ENCODE results near the gene SUMO4.

Gene SUMO4

DNA sequence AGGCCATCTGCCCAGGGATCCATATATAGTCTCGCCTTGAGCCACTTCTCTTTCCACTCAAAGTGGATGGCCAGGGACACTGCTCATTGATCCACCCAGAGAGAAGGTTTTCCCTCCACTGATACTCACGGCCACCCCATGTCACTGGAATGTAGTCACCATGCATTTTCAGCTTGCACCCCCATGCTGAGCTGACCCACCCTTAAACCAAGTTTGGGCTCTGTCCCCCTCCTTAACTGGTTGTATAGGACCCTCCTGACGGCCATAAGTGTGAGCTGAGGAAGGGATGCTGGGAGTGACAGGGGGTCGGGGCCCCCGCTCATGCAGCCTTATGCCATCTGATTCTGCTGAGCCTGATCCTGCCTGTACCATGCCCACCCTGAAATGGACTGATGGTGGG is 25.7 kb downstream of the SUMO4 start:
- Histone ChIP-seq H3K27ac (ENCODE audit: poor library complexity, severe bottlenecking) (no peak overlapping the region), H3K9me3 (ENCODE audit: severe bottlenecking) (no peaks in the 10 kb centered on the region), H3K27me3 (ENCODE audit: insufficient read depth, poor library complexity, severe bottlenecking) (no peaks in the 10 kb centered on the region), H3K4me1 (ENCODE audit: insufficient read depth, poor library complexity, severe bottlenecking) (no peaks in the 10 kb centered on the region), H3K36me3 (ENCODE audit: low read depth) (no peaks in the 10 kb centered on the region), H3K4me3 (ENCODE audit: severe bottlenecking) (no peak overlapping the region)
- DNase-seq (ENCODE audit: low spot score) (no peak), ATAC-seq (ENCODE audit: low read depth) (no peak)
- TF ChIP-seq, protein P1, sequence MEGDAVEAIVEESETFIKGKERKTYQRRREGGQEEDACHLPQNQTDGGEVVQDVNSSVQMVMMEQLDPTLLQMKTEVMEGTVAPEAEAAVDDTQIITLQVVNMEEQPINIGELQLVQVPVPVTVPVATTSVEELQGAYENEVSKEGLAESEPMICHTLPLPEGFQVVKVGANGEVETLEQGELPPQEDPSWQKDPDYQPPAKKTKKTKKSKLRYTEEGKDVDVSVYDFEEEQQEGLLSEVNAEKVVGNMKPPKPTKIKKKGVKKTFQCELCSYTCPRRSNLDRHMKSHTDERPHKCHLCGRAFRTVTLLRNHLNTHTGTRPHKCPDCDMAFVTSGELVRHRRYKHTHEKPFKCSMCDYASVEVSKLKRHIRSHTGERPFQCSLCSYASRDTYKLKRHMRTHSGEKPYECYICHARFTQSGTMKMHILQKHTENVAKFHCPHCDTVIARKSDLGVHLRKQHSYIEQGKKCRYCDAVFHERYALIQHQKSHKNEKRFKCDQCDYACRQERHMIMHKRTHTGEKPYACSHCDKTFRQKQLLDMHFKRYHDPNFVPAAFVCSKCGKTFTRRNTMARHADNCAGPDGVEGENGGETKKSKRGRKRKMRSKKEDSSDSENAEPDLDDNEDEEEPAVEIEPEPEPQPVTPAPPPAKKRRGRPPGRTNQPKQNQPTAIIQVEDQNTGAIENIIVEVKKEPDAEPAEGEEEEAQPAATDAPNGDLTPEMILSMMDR (IDR thresholded peaks at IDR 0.05; ENCODE audit: poor library complexity, severe bottlenecking), result no peak

DNA sequence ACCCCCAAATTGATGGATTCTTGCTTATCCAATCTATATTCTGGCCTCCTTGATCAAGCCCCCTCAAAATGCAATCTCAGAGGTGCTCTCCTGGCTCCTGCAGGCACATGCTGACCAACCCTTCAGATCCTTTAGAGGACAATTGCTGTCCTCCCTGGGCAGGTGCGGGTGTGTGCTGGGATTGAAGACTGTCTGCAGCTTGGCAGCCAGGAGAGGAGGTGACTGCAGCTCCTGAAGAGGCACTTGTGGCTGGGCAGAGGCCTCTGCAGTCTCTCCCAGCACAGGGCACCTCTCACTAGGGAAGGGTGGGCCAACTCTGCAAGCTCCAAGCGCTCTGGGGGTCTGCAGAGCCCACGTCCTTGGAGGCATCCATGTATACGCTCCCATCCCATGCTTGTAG is 28.5 kb downstream of the SUMO4 start:
- no peak for DNase-seq (ENCODE audit: low spot score)
- Histone ChIP-seq H3K27me3 (ENCODE audit: insufficient read depth, poor library complexity, severe bottlenecking) (no peaks in the 10 kb centered on the region), H3K9me3 (ENCODE audit: severe bottlenecking) (no peaks in the 10 kb centered on the region), H3K27ac (ENCODE audit: poor library complexity, severe bottlenecking) (no peak overlapping the region), H3K4me3 (ENCODE audit: severe bottlenecking) (no peak overlapping the region), H3K36me3 (ENCODE audit: low read depth) (no peaks in the 10 kb centered on the region), H3K4me1 (ENCODE audit: insufficient read depth, poor library complexity, severe bottlenecking) (no peaks in the 10 kb centered on the region)
- ATAC-seq (ENCODE audit: low read depth), result no peak
- TF ChIP-seq, protein P1 (IDR thresholded peaks at IDR 0.05; ENCODE audit: poor library complexity, severe bottlenecking), result no peak

DNA sequence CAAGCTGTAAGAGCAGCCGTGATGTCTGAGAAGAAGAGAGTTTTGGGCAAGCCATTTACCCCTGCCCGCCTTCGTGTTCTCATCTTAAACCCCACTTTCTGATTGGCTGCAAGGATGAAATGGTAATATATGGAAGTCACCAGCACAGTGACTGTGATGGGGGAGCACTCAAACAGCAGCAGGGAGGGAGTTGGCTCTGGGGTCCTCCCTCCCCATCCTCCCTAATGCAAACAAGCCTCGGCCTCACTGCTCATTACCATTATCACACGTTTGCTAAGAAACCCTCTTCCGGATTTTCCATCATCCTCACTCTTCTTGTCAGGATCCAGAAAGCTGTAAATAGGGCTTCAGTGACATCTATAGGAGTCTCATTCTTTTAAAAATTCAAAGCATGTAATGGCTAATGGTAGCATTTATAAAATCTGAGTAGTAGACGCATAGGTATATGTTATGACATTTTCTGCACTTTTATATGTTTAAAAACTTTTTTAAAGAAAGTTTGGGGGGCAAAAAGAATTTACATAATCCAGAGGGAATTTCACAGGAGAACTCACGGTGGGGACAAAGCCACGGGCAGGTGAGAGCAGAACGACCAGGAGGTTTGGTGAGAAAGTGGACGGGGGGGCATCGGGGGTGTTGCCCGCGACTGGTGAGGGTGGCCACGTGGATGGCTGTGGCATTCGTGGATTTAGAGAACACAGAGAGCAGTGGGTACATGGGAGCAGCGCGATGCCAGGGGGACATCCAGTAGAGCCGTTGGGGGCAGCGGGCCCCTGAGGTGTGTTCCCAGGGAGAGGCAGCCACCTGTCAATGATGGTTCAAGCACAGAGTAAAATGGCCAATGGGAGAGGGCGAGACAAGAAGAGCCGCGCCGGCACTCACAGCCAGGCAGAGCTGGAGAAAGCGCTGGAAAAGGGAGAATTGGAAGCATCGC is 29.6 kb downstream of the SUMO4 start:
- DNase-seq (ENCODE audit: low spot score) (no peak), ATAC-seq (ENCODE audit: low read depth) (no peak)
- Histone ChIP-seq H3K27me3 (ENCODE audit: insufficient read depth, poor library complexity, severe bottlenecking) (no peaks in the 10 kb centered on the region), H3K36me3 (ENCODE audit: low read depth) (no peaks in the 10 kb centered on the region), H3K9me3 (ENCODE audit: severe bottlenecking) (no peaks in the 10 kb centered on the region), H3K4me1 (ENCODE audit: insufficient read depth, poor library complexity, severe bottlenecking) (no peaks in the 10 kb centered on the region), H3K4me3 (ENCODE audit: severe bottlenecking) (no peak overlapping the region), H3K27ac (ENCODE audit: poor library complexity, severe bottlenecking) (no peak overlapping the region)
- TF ChIP-seq, protein P1 (IDR thresholded peaks at IDR 0.05; ENCODE audit: poor library complexity, severe bottlenecking), result peak; percentile 31

DNA sequence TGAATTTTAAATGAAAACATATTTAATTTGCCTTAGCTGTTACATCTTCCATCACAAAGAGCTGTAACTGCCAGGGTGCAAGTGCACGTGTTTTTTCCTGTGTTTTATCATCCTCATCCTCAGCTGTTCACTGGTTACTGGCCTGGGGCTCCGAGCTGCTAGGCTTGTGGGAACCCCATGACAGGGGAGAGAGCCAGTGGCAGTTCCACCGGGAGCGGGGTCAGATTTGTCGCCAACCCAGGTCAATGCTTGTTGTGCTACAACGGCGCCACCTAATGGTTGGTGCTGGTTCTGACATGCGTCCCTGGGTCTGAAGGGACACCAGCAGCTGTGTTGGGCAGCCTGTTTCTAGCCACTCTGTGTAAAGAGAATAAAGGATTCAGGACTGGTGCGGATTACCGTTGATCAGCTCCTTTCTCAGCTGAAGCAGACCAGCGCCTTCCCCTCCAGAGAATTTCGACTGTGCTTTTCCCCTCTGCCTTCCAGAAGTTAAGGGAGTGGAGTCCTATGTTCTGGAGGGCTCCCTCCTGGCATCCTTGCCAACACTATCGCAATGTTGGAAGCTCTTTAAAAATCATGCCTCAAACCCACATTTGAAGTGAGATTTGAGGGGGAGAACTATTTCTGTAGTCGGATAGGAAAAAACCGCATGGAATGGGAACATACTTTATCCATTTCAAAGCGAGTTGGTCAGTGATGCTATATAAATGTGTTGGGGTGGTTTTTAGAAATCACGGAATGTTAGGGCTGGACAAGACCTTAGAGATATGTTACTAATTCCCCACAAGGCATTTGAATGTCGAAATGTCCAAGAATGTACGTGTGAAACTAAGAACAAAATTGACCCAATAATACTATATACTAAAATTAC is 32.1 kb downstream of the SUMO4 start:
- peak; percentile 94 for ATAC-seq (ENCODE audit: low read depth)
- H3K27ac ChIP-seq (ENCODE audit: poor library complexity, severe bottlenecking), result no peak overlapping the region

More for the DNA sequence above, 32.1 kb downstream of the SUMO4 start:
- H3K4me1 ChIP-seq (ENCODE audit: insufficient read depth, poor library complexity, severe bottlenecking), result no peaks in the 10 kb centered on the region
- TF ChIP-seq, protein P1 (IDR thresholded peaks at IDR 0.05; ENCODE audit: poor library complexity, severe bottlenecking), result peak; percentile 95
- H3K9me3 ChIP-seq (ENCODE audit: severe bottlenecking), result no peaks in the 10 kb centered on the region
- no peaks in the 10 kb centered on the region for H3K36me3 ChIP-seq (ENCODE audit: low read depth)
- no peaks in the 10 kb centered on the region for H3K27me3 ChIP-seq (ENCODE audit: insufficient read depth, poor library complexity, severe bottlenecking)
- H3K4me3 ChIP-seq (ENCODE audit: severe bottlenecking), result no peak overlapping the region
- no peak for DNase-seq (ENCODE audit: low spot score)

Data from RWPE2 (cell line).